Measurements from ENCODE around the gene VPS37B. TPM values are rescaled to one million over a fixed set of nuclear protein-coding genes. Genes with fewer than 3 reads are reported as not detected.
A peak's percentile ranks its signal among the peaks of the same experiment; 100 is the strongest.
"Not testable (repeated sequence)": the region's sequence is repeated elsewhere in the genome, so short reads cannot be mapped to it uniquely, and the experiment has no call there.

The VPS37B gene, protein sequence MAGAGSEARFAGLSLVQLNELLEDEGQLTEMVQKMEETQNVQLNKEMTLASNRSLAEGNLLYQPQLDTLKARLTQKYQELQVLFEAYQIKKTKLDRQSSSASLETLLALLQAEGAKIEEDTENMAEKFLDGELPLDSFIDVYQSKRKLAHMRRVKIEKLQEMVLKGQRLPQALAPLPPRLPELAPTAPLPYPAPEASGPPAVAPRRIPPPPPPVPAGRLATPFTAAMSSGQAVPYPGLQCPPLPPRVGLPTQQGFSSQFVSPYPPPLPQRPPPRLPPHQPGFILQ
- total RNA-seq = 10 to 100 TPM; 36.4 to 37.2 TPM
- 10 to 100 TPM; 15.2 to 19.4 (median 19.3) TPM for polyA plus RNA-seq
- 26.2 to 79.7 (median 37.5) reads per million in 6 experiments for total RNA-seq

DNA sequence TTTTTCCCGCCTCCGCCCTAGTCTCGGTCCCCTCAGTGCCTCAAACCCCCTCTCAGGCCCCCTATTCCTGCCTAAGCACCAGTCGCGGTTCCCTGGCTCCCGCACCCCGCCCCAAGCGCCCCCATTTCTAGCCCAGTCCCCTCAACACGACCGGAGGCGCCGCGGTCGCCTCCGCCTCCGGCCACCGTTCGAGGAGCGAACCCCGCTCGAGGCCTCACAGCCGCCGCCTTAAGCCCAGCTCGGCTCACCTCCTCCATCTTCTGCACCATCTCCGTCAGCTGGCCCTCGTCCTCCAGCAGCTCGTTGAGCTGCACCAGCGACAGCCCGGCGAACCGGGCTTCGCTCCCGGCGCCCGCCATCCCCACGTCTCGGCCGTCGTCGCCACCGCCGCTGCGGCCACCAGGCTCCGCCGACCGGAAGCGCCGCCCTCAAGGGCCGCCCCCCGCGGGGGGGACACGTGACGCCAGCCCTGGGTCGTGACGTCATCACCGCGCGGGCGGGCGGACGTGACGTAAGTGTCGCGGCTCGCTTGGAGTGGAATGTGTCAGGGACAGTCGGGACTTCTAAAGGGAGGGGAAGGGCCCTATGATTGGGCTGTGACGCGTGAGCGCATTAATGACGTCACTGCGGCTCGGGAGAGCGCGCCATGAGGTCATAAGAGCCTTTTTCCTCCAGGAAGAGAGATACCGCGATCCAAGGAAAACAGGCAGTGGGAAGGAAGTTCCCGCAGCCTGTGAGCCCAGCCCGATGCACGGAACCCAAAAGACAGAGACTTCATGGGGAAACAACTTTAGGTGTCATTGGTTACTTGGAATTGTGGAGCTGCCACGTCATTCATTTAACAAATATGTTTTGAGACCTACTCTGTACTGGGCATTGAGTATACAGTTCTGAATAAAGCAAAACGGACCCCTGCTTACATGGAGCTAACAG is at the start of gene VPS37B:
VPS37B (minus strand) TSS at position 421 of the 933 bp plus-strand sequence; CDS start at position 359, 62 bp downstream.
- no peaks in the 10 kb centered on the region for H3K9me3 Mint-ChIP-seq
- H3K36me3 Mint-ChIP-seq = peaks cover 0 to 10% (median 0%) of the 10 kb centered on the region in 3 donors
- H3K27me3 Mint-ChIP-seq = no peaks in the 10 kb centered on the region
- peak within 1 kb of the TSS; percentile 90 to 99 (median 95) for H3K4me3 Mint-ChIP-seq
- peak; percentile 83 to 97 (median 94) for DNase-seq
- POLR2A ChIA-PET = interaction anchor here (0.9 to 3.0 kb wide), 13 partner anchors 9 to 337 kb away, joined by 3 to 27 read pairs (median 7); partner anchors contain the start of genes MPHOSPH9, MTRFR and OGFOD2
- ATAC-seq = peak; percentile 63 to 73
- H3K4me1 Mint-ChIP-seq = peaks cover 33 to 96% (median 88%) of the 10 kb centered on the region in 4 donors
- H3K27ac Mint-ChIP-seq = peak within 1 kb of the TSS; percentile 94 to 100 (median 99)

DNA sequence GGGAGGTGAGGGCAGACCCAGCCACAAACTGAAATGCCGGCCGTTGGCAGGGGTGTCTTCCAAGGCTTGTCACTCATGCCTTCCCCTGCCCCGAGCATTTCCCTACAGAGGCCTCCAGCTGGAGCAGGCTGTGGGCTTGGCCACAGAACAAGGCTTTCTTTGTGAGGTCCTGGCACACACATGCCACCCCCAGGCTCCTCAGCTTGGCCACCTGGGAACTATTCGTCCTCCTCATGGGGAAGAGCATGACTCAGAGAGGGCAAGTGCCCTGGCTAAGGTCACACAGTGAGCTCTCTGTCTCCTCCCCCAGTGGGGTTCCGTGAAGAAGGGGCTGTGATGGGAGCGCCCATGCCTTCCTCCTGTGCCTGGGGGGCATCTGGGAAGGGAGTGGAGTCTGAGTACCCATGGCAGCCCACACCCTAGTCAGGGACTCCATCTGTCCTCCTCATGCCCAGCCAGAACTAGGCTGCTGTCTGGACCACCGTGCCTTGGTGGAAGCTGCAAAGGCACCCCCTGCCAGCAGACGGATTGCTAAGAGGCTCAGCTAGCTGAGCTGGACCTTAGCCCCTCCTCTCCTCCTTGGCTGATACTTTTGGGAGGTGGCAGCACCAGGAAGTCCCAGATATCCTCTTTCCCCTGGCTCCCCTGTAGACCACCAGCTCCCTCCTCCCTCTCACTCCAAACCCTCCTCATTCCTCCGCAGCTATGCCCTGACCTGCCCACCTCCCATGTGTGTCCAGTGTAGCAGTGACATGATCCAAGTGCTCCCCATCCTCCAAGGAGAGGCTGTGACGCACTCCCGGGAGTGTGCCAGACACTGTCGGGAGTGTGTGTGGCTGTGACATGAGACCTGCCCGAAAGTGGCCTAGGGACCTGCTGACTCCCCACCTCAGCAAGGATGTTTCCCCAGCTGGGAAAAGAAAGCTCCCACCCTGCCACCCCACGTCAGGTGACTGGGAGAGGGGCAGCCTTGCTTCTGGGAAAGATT is 49.0 kb upstream of the VPS37B start:
- H3K4me3 Mint-ChIP-seq = peak overlapping the region in 1 of 10 donors; percentile 24
- ATAC-seq = no peak
- POLR2A ChIA-PET = interaction anchor here (0.6 to 0.7 kb wide), 2 partner anchors 74 to 163 kb away, joined by 3 to 4 read pairs; no protein-coding TSS in a partner anchor
- H3K36me3 Mint-ChIP-seq = peaks cover 0 to 8% (median 3%) of the 10 kb centered on the region in 3 donors
- no peak for DNase-seq
- no peaks in the 10 kb centered on the region for H3K27me3 Mint-ChIP-seq
- H3K9me3 Mint-ChIP-seq = peaks cover 0 to 2% (median 0%) of the 10 kb centered on the region in 9 donors
- peak overlapping the region in 2 of 10 donors; percentile 76 to 81 for H3K27ac Mint-ChIP-seq
- peaks cover 3 to 40% (median 13%) of the 10 kb centered on the region in 4 donors for H3K4me1 Mint-ChIP-seq

DNA sequence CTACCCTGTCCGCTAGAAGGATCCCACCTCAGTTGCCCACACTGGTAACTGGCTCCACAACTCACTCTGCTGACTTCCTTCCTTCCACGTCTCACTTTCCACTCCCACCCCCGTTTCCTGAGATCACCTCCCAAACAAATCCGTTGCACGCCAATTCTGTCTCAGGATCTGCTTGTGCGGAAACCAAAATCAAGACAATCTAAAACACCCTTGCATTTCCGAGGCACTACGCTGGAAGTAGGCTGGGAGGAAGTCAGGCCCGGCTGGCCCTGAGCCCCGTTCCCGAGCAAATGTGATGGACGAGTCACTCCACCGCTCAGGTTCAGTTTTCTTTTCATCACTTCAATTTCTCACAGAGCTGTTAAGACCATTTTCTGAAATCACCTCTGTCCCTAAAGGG is 47.3 kb upstream of the VPS37B start:
- POLR2A ChIA-PET = interaction anchor here (1.4 kb wide), 1 partner anchor 45 kb away, joined by 3 read pairs; no protein-coding TSS in a partner anchor
- Mint-ChIP-seq H3K9me3 (peaks cover 0 to 2% (median 0%) of the 10 kb centered on the region in 9 donors), H3K4me1 (peaks cover 1 to 39% (median 13%) of the 10 kb centered on the region in 4 donors), H3K4me3 (peak overlapping the region in 1 of 10 donors; percentile 50), H3K36me3 (peaks cover 0 to 8% (median under 1%) of the 10 kb centered on the region in 3 donors), H3K27me3 (no peaks in the 10 kb centered on the region), H3K27ac (peak overlapping the region in 3 of 10 donors; percentile 24 to 60 (median 48))
- ATAC-seq (no peak), DNase-seq (no peak)

DNA sequence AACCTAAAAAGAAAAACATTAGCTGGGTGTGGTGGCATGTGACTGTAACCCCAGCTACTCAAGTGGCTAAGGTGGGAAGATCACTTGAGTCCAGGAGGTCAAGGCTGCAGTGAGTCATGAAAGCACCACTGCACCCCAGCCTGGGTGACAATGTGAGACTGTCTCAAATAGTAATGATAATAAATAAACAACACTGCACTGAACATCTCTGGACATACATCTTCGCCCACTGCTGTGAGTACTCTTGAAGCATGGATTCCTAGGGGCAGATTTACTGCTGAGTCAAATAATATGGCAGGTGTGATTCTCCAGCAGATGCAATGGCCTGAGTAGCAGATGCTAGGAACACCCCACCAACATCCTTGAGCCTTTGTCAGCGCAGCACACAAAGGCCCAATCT is 46.7 kb upstream of the VPS37B start:
- no peak for DNase-seq

DNA sequence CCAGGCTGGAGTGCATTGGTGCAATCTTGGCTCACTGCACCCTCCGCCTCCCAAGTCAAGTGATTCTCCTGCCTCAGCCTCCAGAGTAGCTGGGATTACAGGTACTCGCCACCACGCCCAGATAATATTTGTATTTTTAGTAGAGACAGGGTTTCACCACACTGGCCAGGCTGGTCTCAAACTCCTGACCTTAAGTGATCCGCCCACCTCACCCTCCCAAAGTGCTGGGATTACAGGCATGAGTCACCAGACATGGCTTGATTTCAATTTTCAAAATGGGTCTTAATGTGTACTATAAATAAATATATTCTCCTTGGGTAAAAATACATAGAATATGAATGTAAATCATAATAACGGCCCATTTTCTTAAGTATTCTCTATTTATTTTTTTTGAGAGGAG is 45.4 kb upstream of the VPS37B start:
- H3K27ac Mint-ChIP-seq, H3K27me3 Mint-ChIP-seq, DNase-seq, ATAC-seq, H3K9me3 Mint-ChIP-seq, H3K4me3 Mint-ChIP-seq, POLR2A ChIA-PET: not testable (repeated sequence)
- H3K4me1 Mint-ChIP-seq = peaks cover 1 to 22% (median 10%) of the 10 kb centered on the region in 4 donors
- H3K36me3 Mint-ChIP-seq = peaks cover 0 to 11% (median 5%) of the 10 kb centered on the region in 3 donors

More for the DNA sequence above, 46.7 kb upstream of the VPS37B start:
- H3K27ac Mint-ChIP-seq = peak overlapping the region in 5 of 10 donors; percentile 41 to 59 (median 48)
- no peak for ATAC-seq
- no peaks in the 10 kb centered on the region for H3K27me3 Mint-ChIP-seq
- H3K4me1 Mint-ChIP-seq = peaks cover 1 to 35% (median 13%) of the 10 kb centered on the region in 4 donors
- POLR2A ChIA-PET = interaction anchor here (1.4 kb wide), 1 partner anchor 45 kb away, joined by 3 read pairs; no protein-coding TSS in a partner anchor
- H3K4me3 Mint-ChIP-seq = no peak overlapping the region
- peaks cover 0 to 8% (median 3%) of the 10 kb centered on the region in 3 donors for H3K36me3 Mint-ChIP-seq
- H3K9me3 Mint-ChIP-seq = peaks cover 0 to 2% (median 0%) of the 10 kb centered on the region in 9 donors

DNA sequence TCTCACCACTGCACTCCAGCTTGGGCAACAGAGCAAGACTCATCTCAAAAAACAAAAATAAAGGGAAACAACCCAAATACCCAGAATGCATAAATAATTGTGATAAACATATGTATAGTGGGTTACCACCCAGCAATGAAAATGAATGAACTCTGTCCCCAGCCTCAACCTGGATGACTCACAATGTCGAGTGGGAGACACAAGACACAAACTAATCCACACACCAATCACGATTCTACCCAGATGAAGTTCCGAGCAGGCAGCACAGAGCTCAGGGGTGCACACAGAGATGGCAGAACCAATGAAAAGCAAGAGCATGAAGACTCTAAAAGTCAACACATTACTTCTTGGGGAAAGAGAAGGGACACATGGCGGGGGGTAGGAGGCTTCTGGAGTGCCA is 43.2 kb upstream of the VPS37B start:
- DNase-seq (no peak), ATAC-seq (no peak)
- Mint-ChIP-seq H3K4me3 (no peak overlapping the region), H3K9me3 (peaks cover 0 to 2% (median 0%) of the 10 kb centered on the region in 9 donors), H3K4me1 (peaks cover 1 to 16% (median 10%) of the 10 kb centered on the region in 4 donors), H3K27ac (no peak overlapping the region), H3K27me3 (no peaks in the 10 kb centered on the region), H3K36me3 (peaks cover 0 to 8% (median 5%) of the 10 kb centered on the region in 3 donors)
- POLR2A ChIA-PET = no interaction called here

DNA sequence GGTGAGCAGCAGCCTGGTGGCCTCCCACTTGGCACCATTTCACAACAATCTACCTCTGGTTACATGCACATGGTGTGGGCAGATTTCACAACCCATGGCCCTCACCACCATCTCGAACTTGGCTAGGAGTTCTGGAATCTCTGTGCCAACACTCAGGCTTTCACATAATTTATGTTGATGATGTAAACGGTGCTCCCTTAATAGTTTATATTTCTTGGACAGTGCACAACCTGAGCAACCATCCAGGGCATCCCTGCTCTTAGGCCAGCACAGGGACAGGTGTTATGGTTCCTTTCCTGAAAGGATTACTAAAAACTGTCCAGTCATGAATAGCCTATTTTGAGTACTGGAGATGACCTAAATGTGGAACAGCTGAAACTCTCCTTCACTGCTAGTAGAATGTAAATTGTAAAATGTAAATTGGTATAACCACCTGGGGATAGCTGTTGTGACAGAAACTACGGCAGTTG is 41.7 kb upstream of the VPS37B start:
- POLR2A ChIA-PET = no interaction called here
- Mint-ChIP-seq H3K27ac (no peak overlapping the region), H3K9me3 (no peaks in the 10 kb centered on the region), H3K4me1 (peaks cover 0 to 4% (median under 1%) of the 10 kb centered on the region in 4 donors), H3K27me3 (no peaks in the 10 kb centered on the region), H3K4me3 (no peak overlapping the region), H3K36me3 (peaks cover 0 to 8% (median 5%) of the 10 kb centered on the region in 3 donors)
- ATAC-seq = no peak
- no peak for DNase-seq

DNA sequence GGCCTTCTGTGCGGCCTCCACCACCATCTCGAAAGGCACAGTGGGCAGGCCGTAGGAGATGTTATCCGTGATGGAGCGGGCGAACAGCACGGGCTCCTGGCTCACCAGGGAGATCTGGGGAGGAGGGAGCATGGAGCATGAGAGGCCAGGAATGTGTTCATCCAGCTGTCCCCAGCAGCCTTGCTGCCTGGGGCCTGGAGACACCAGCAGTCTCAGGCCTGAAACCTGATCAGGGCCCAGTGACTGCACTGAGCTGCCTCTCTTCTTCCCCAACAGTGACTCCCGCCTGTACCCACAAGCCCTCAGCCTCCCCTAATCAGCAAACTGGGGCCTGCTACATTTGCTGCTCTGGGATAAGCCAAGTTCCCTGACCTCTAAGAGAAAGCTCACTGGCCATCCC is 39.4 kb upstream of the VPS37B start:
- Mint-ChIP-seq H3K27ac (no peak overlapping the region), H3K4me1 (peaks cover 0 to 2% (median 0%) of the 10 kb centered on the region in 4 donors), H3K27me3 (no peaks in the 10 kb centered on the region), H3K9me3 (no peaks in the 10 kb centered on the region), H3K36me3 (peaks cover 0 to 6% (median 5%) of the 10 kb centered on the region in 3 donors), H3K4me3 (no peak overlapping the region)
- POLR2A ChIA-PET = no interaction called here
- ATAC-seq = no peak
- DNase-seq = no peak

DNA sequence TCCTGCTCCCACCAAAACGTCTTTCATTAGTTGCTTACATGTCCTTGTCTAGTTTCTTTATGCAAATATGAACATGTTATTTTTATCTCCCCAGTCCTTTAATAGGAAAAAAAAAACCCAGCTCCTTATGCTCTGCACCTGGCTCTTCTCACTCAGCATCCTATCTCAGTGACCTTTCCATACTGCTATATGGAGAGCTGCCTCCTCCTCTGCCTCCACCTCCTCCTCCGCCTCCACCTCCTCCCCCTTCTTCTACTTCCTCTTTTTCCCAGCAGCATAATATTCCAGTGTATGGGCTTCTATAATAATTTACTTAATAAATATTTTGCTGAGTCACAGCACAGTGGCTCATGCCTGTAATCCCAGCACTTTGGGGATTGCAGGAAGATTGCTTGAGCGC is 38.8 kb upstream of the VPS37B start:
- Mint-ChIP-seq H3K27ac (no peak overlapping the region), H3K4me1 (peaks cover 0 to 2% (median 0%) of the 10 kb centered on the region in 4 donors), H3K9me3 (no peaks in the 10 kb centered on the region), H3K27me3 (no peaks in the 10 kb centered on the region), H3K36me3 (peaks cover 0 to 5% (median 4%) of the 10 kb centered on the region in 3 donors), H3K4me3 (no peak overlapping the region)
- ATAC-seq (no peak), DNase-seq (no peak)
- POLR2A ChIA-PET = no interaction called here

DNA sequence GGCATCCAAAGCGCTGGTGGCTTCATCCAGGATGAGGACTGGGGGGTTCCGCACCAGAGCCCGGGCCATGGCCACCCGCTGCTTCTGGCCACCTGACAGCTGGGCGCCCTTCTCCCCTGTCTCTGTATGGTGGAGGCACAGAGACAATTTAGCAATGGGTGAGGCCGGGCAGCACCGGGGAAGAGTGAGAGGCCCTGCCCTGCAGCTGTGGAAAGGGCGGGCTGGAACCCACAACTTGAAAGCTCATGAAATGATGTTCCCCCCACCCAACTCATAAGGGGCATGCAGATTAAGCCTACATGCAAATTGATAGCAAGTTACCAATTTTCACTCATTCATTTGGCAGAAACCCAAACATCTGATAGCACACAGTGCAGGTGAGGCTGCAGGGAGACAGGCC is 36.3 kb upstream of the VPS37B start:
- POLR2A ChIA-PET = no interaction called here
- Mint-ChIP-seq H3K9me3 (no peaks in the 10 kb centered on the region), H3K36me3 (peaks cover 0 to 3% (median 0%) of the 10 kb centered on the region in 3 donors), H3K4me1 (peaks cover 0 to 9% (median 2%) of the 10 kb centered on the region in 4 donors), H3K27ac (no peak overlapping the region), H3K4me3 (no peak overlapping the region), H3K27me3 (no peaks in the 10 kb centered on the region)
- ATAC-seq (no peak), DNase-seq (no peak)

DNA sequence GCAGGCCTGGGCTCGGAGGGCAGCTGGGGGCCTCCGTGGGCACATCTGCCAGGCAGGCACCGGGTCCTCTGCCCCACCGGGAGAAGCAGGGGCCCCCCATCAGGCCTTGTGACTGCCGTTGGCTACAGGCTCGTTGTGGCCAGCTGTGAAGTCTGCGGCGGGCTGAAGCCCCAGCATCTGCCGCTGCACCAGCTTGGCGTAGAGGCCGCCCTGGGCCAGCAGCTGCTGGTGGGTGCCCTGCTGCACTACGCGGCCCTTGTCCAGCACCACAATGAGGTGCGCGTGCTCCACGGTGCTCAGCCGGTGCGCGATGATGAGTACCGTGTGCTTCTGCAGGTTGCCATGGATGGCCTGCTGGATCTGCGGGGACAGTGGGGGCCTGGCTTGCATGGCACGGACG is 33.9 kb upstream of the VPS37B start:
- H3K36me3 Mint-ChIP-seq = no peaks in the 10 kb centered on the region
- no peaks in the 10 kb centered on the region for H3K9me3 Mint-ChIP-seq
- peaks cover 0 to 19% (median 2%) of the 10 kb centered on the region in 4 donors for H3K4me1 Mint-ChIP-seq
- no peak for DNase-seq
- POLR2A ChIA-PET = interaction anchor here (0.6 kb wide), 2 partner anchors 121 to 250 kb away, joined by 3 read pairs; no protein-coding TSS in a partner anchor
- no peak for ATAC-seq
- no peak overlapping the region for H3K4me3 Mint-ChIP-seq
- H3K27me3 Mint-ChIP-seq = no peaks in the 10 kb centered on the region
- no peak overlapping the region for H3K27ac Mint-ChIP-seq
